Mesenchymal stem cell (in vitro differentiated cells and primary cell): ENCODE data around the gene CEP72.

Experiments
- DNase-seq: peaks from one replicate; pipeline ENCODE4 v3.0.0-alpha.2; 2013
- H2AFZ ChIP-seq: one replicate; pipeline ENCODE4 v1.6.1; 2013; ENCODE audit warnings: low read depth, mild to moderate bottlenecking, control low read depth, inconsistent platforms, low read length, moderate library complexity
- H2AK5ac ChIP-seq: 2 replicates; pipeline ENCODE4 v1.6.1; 2013; ENCODE audit warnings: low read length, moderate library complexity, mild to moderate bottlenecking, inconsistent platforms; ENCODE audit not compliant: severe bottlenecking
- H2BK120ac ChIP-seq: one replicate; pipeline ENCODE4 v1.6.1; 2013; ENCODE audit warnings: low read depth, mild to moderate bottlenecking, inconsistent platforms, low read length, moderate library complexity
- H2BK12ac ChIP-seq, 2 experiments: one replicate each; pipeline ENCODE4 v1.6.1; 2013; ENCODE audit warnings: inconsistent platforms in 2 of 2, low read length in 2 of 2, mild to moderate bottlenecking in 2 of 2, moderate library complexity in 2 of 2, control low read depth in 1 of 2
- H2BK15ac ChIP-seq: one replicate; pipeline ENCODE4 v1.6.1; 2013; ENCODE audit warnings: mild to moderate bottlenecking, low read depth, inconsistent platforms; ENCODE audit not compliant: poor library complexity, severe bottlenecking
- H2BK5ac ChIP-seq: 2 replicates; pipeline ENCODE4 v1.6.1; 2013; ENCODE audit warnings: low read depth, mild to moderate bottlenecking, low read length, control low read depth, inconsistent platforms; ENCODE audit not compliant: poor library complexity, severe bottlenecking
- H3K14ac ChIP-seq, 2 experiments: one replicate each; pipeline ENCODE4 v1.6.1; 2013; ENCODE audit warnings: inconsistent platforms in 2 of 2, low read length in 2 of 2, control low read depth in 1 of 2, mild to moderate bottlenecking in 1 of 2, moderate library complexity in 1 of 2
- H3K18ac ChIP-seq, 2 experiments: one replicate each; pipeline ENCODE4 v1.6.1; 2013; ENCODE audit warnings: inconsistent platforms in 2 of 2, low read length in 2 of 2, control low read depth in 1 of 2, low read depth in 1 of 2, mild to moderate bottlenecking in 1 of 2
- H3K23ac ChIP-seq, 2 experiments: one replicate each; pipeline ENCODE4 v1.6.1; 2013; ENCODE audit warnings: inconsistent platforms in 2 of 2, low read length in 2 of 2, mild to moderate bottlenecking in 2 of 2, moderate library complexity in 2 of 2, control low read depth in 1 of 2
- H3K27ac ChIP-seq: 2 replicates; pipeline ENCODE4 v1.5.1; 2013; ENCODE audit warnings: mild to moderate bottlenecking, moderate library complexity, low read length, control low read depth, inconsistent platforms; ENCODE audit not compliant: poor library complexity, severe bottlenecking
- H3K27me3 ChIP-seq, 2 experiments: 2 replicates each; pipeline versions ENCODE4 v1.6.1 to v1.7.0; 2013; ENCODE audit warnings: low read length in 2 of 2, mild to moderate bottlenecking in 2 of 2, moderate library complexity in 2 of 2, control low read depth in 1 of 2, inconsistent platforms in 1 of 2; ENCODE audit not compliant: control insufficient read depth in 1 of 2, insufficient read depth in 1 of 2
- H3K36me3 ChIP-seq, 2 experiments: 2 replicates each; pipeline versions ENCODE4 v1.6.1 to v1.7.0; 2013; ENCODE audit warnings: low read length in 2 of 2, control low read depth in 1 of 2, inconsistent platforms in 1 of 2, low read depth in 1 of 2, mild to moderate bottlenecking in 1 of 2; ENCODE audit not compliant: insufficient read depth in 2 of 2, control insufficient read depth in 1 of 2
- H3K4ac ChIP-seq, 2 experiments: one replicate each; pipeline ENCODE4 v1.6.1; 2013; ENCODE audit warnings: inconsistent platforms in 2 of 2, low read length in 2 of 2, mild to moderate bottlenecking in 2 of 2, moderate library complexity in 2 of 2, control low read depth in 1 of 2, low read depth in 1 of 2
- H3K4me1 ChIP-seq: 2 replicates; pipeline ENCODE4 v1.6.1; 2013; ENCODE audit warnings: low read depth, low read length, control low read depth; ENCODE audit not compliant: control insufficient read depth, insufficient read depth
- H3K4me2 ChIP-seq: 2 replicates; pipeline ENCODE4 v1.6.1; 2013; ENCODE audit warnings: low read length, mild to moderate bottlenecking, inconsistent platforms; ENCODE audit not compliant: poor library complexity, severe bottlenecking
- H3K4me3 ChIP-seq, 2 experiments: 2 replicates each; pipeline versions ENCODE4 v1.5.1 to v1.7.0; 2013; ENCODE audit warnings: low read length in 2 of 2, mild to moderate bottlenecking in 2 of 2, control low read depth in 1 of 2, low read depth in 1 of 2; ENCODE audit not compliant: insufficient read depth in 1 of 2
- H3K79me1 ChIP-seq: replicated peaks from 2 replicates; pipeline ENCODE4 v1.6.1; 2013; ENCODE audit warnings: mild to moderate bottlenecking, control low read depth, low read length, inconsistent platforms; ENCODE audit not compliant: poor library complexity, severe bottlenecking
- H3K9ac ChIP-seq: 2 replicates; pipeline ENCODE4 v1.7.0; 2013; ENCODE audit warnings: mild to moderate bottlenecking, low read length, moderate library complexity
- H3K9me3 ChIP-seq: 2 replicates; pipeline ENCODE4 v1.7.0; 2013; ENCODE audit warnings: mild to moderate bottlenecking, low read length; ENCODE audit not compliant: control insufficient read depth
- H4K8ac ChIP-seq: one replicate; pipeline ENCODE4 v1.6.1; 2013; ENCODE audit warnings: inconsistent platforms, mild to moderate bottlenecking, low read length, moderate library complexity
- H4K91ac ChIP-seq: one replicate; pipeline ENCODE4 v1.6.1; 2013; ENCODE audit warnings: mild to moderate bottlenecking, low read length, inconsistent platforms
- WGBS: methylation state at CpG from one replicate; pipeline ENCODE4 v1.1.7; 2013; ENCODE audit warnings: mixed read lengths; 5-methylcytosine and 5-hydroxymethylcytosine counted together

Gene CEP72

DNA sequence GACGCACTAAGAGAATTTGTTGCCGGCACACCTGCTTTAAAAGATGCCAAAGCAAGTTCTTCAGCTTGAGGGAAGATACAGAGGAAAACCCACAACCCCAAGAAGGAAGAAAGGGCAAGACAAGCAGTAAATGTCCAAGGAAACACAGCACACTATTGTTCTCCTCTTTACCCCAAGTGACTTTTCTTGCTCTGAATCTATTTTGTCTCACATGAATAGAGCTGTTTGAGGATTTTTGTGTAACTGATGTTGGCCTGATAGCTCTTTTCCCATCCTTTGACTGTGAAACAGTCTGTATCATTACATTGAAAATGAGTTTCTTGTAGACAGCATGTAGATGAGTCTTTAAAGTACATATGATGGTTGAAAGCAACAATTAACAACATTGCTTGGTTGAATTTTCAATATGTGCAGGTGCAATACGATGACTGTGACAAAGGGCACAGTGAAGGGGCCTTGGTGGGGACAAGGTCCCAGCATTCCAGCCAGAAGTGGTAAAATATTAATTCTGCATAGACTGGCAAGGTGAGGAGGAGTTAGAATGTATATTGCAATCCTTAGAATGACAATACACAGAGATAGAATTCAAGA, 16.8 kb upstream of the CEP72 start:
- no peak overlapping the region for H3K23ac ChIP-seq
- no peak overlapping the region for H3K27ac ChIP-seq
- H2BK15ac ChIP-seq = no peak overlapping the region
- no peak overlapping the region for H3K4ac ChIP-seq
- no peak overlapping the region for H2AFZ ChIP-seq
- H2BK5ac ChIP-seq = no peak overlapping the region
- H3K79me1 ChIP-seq = no peaks in the 10 kb centered on the region
- H3K14ac ChIP-seq = no peak overlapping the region
- DNase-seq = no peak
- no peaks in the 10 kb centered on the region for H3K36me3 ChIP-seq
- H3K27me3 ChIP-seq = peaks cover 48 to 81% of the 10 kb centered on the region in 2 experiments
- H3K9ac ChIP-seq = no peak overlapping the region
- H2BK12ac ChIP-seq = no peak overlapping the region
- no peak overlapping the region for H3K4me3 ChIP-seq
- no peak overlapping the region for H4K8ac ChIP-seq
- H3K9me3 ChIP-seq = peaks cover 5% of the 10 kb centered on the region
- H4K91ac ChIP-seq = no peak overlapping the region
- H2AK5ac ChIP-seq = no peak overlapping the region
- H3K4me1 ChIP-seq = no peaks in the 10 kb centered on the region
- H3K4me2 ChIP-seq = no peak overlapping the region
- no peak overlapping the region for H3K18ac ChIP-seq
- WGBS = 90% methylated on average over 3 of the region's 3 CpGs
- no peak overlapping the region for H2BK120ac ChIP-seq

DNA sequence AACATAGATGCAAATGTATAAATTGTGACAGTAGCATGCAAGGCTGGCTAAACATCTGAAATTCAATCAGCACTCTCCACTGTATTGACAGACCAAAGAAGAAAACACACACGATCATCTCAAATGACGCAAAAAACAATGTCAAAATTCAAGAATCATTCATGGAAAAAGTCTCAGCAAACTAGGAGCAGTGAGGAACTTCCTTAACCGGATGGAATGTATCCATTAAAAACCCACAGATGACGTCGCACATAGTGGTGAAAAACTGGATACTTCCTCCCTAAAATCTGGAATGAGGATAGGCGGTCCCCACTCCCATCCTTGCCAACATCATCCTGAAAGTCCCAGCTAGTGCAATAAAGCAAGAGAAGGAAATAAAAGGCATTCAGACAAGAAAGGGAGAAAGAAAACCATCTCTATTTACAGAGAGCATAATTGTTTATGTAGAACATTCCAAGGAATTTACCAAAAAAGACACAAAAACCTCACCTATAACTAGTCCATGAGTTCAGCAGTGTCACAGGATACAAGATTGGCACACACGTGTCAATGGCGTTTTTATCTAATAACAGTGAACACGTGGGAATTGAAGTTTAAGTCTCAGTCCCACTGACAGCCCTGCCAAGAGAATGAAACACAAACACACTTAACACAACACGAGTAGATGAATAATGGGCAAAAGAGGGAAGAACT, 14.1 kb upstream of the CEP72 start:
- H3K4me1 ChIP-seq = peaks cover 2% of the 10 kb centered on the region
- WGBS = 78% methylated on average over 8 of the region's 10 CpGs

DNA sequence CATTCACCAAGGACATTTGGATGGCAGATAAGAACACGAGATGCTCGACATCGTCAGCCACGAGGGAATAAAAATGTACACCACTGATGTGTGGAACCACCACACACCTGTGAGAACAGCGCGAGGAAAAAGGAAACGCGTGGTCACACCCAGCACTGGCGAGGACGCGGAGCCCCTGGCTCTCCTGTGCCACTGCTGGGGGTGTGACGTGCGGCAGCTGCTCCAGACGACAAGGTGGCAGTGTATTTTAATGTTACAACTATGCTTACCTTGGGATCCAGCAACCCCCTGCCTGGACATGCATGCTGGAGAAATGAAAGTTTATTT, 13.6 kb upstream of the CEP72 start:
- H4K91ac ChIP-seq = no peak overlapping the region
- H3K14ac ChIP-seq = no peak overlapping the region
- H3K4me2 ChIP-seq = no peak overlapping the region
- H3K4me1 ChIP-seq = peaks cover 2% of the 10 kb centered on the region
- no peak overlapping the region for H4K8ac ChIP-seq
- H3K9ac ChIP-seq = no peak overlapping the region
- no peak for DNase-seq
- H2BK5ac ChIP-seq = no peak overlapping the region
- no peak overlapping the region for H2AK5ac ChIP-seq
- H3K36me3 ChIP-seq = no peaks in the 10 kb centered on the region
- no peak overlapping the region for H3K23ac ChIP-seq
- no peak overlapping the region for H3K4ac ChIP-seq
- no peak overlapping the region for H2BK12ac ChIP-seq
- H3K27ac ChIP-seq = no peak overlapping the region
- H2BK120ac ChIP-seq = no peak overlapping the region
- H3K27me3 ChIP-seq = peaks cover 36 to 83% of the 10 kb centered on the region in 2 experiments
- no peak overlapping the region for H2BK15ac ChIP-seq
- no peak overlapping the region for H3K4me3 ChIP-seq
- no peak overlapping the region for H2AFZ ChIP-seq
- WGBS = 70% methylated on average over 14 of the region's 14 CpGs
- H3K79me1 ChIP-seq = no peaks in the 10 kb centered on the region
- peaks cover 5% of the 10 kb centered on the region for H3K9me3 ChIP-seq
- H3K18ac ChIP-seq = no peak overlapping the region

More for the DNA sequence above, 14.1 kb upstream of the CEP72 start:
- Histone ChIP-seq H3K79me1 (no peaks in the 10 kb centered on the region), H3K27ac (no peak overlapping the region), H2AK5ac (no peak overlapping the region), H3K36me3 (no peaks in the 10 kb centered on the region), H2AFZ (no peak overlapping the region), H3K4me3 (no peak overlapping the region), H4K91ac (no peak overlapping the region), H3K4me2 (no peak overlapping the region), H3K18ac (no peak overlapping the region), H2BK5ac (no peak overlapping the region), H2BK15ac (no peak overlapping the region), H4K8ac (no peak overlapping the region), H3K14ac (no peak overlapping the region), H2BK120ac (no peak overlapping the region), H3K27me3 (peaks cover 38 to 84% of the 10 kb centered on the region in 2 experiments), H3K23ac (no peak overlapping the region), H3K4ac (no peak overlapping the region), H2BK12ac (no peak overlapping the region), H3K9me3 (peaks cover 5% of the 10 kb centered on the region), H3K9ac (no peak overlapping the region)
- DNase-seq = no peak

DNA sequence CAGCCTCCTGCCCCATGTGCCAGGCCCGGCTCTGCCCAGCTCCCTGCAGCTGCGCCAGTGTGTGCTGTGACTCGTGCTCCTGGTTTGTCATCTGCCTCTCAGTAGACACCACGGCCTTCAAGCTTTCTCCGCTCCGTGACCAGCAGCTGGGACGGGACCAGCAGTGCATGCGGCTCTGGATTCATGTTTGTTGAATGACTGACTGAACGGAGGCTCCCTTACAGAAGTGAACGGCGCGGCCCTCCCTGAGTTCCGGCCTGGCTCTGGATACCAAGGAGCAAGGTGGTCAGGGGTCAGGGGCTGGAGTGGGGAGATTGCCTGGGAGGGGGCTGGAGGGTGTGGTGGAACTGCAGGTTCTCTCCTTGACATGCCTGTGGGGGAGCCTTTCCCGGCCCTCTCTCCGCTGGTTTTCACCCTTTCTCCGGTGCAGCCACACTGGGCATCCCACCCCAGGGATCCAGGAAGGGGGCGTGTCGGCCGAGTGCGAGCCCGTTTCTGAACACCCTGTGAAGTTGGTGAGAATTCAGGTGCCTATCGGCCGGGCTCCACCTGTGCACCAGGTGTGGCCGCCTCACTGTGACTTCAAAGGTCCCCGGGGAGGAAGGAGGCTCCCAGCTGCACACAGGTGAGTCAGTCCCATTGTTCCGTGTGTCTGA, 11.1 kb upstream of the CEP72 start:
- Histone ChIP-seq H4K91ac (peak overlapping the region; percentile 20), H3K79me1 (no peaks in the 10 kb centered on the region), H4K8ac (no peak overlapping the region), H2AFZ (no peak overlapping the region), H3K4me1 (peaks cover 2% of the 10 kb centered on the region), H3K27me3 (peaks cover 20 to 73% of the 10 kb centered on the region in 2 experiments), H3K23ac (no peak overlapping the region), H3K9ac (no peak overlapping the region), H2BK15ac (no peak overlapping the region), H3K14ac (no peak overlapping the region), H3K9me3 (peaks cover 2% of the 10 kb centered on the region), H3K4ac (no peak overlapping the region), H3K4me3 (no peak overlapping the region), H2BK5ac (no peak overlapping the region), H3K27ac (no peak overlapping the region), H2BK12ac (no peak overlapping the region), H3K4me2 (no peak overlapping the region), H2AK5ac (no peak overlapping the region), H3K36me3 (no peaks in the 10 kb centered on the region), H3K18ac (no peak overlapping the region), H2BK120ac (no peak overlapping the region)
- 91% methylated on average over 26 of the region's 26 CpGs for WGBS
- no peak for DNase-seq
